Endothelial cell of umbilical vein (primary cell): ENCODE measurements around the gene BABAM2. TPM values are rescaled to one million over a fixed set of nuclear protein-coding genes. Genes with fewer than 3 reads are reported as not detected.
A peak's percentile ranks its signal among the peaks of the same experiment; 100 is the strongest.

Experiments used
- BruUV-seq: library from RNA; stranded (reverse); fragments of 400-500 nt; replicated peaks from 2 replicates; lab custom pipeline; 2021; lab: Mats Ljungman, UMichigan
- CTCF ChIA-PET: fragments of 300-600, 350-600 bp; sonication (Branson Sonifier 250); formaldehyde crosslinking; loops from one replicate; lab custom pipeline; 2021; ENCODE audit warnings: antibody characterized with exemption, inconsistent platforms; lab: Charles Lee
- POLR2A ChIA-PET: fragments of 300-600, 350-600 bp; sonication (Branson Sonifier 250); formaldehyde crosslinking; loops from one replicate; lab custom pipeline; 2021; ENCODE audit warnings: antibody characterized with exemption, inconsistent platforms; lab: Charles Lee
- DNase-seq: peaks from one replicate; pipeline ENCODE4 v3.0.0-alpha.2; 2011; ENCODE audit warnings: low read depth, low spot score
- FAIRE-seq: peaks from 2 replicates; lab custom pipeline; 2011; peaks lifted over from hg19 to GRCh38; lab: Jason Lieb, UNC
- H2AFZ ChIP-seq: 2 replicates; pipeline ENCODE4 v1.6.0; 2012; ENCODE audit warnings: low read depth, low read length, control low read depth, inconsistent platforms
- H3K27ac ChIP-seq: 2 replicates; pipeline ENCODE4 v1.5.1; 2011; ENCODE audit warnings: low read depth, mild to moderate bottlenecking, control low read depth, low read length, moderate library complexity; ENCODE audit not compliant: insufficient read depth
- H3K27me3 ChIP-seq, 2 experiments: 2 replicates each; pipeline versions ENCODE4 v1.6.0 to v1.6.1; 2011; ENCODE audit warnings: low read length in 2 of 2, mixed read lengths in 1 of 2; ENCODE audit not compliant: control insufficient read depth in 2 of 2, insufficient read depth in 2 of 2
- H3K36me3 ChIP-seq, 2 experiments: 2 replicates in 1 of 2; 3 replicates in 1 of 2; pipeline ENCODE4 v1.5.1; 2011; ENCODE audit warnings: low read length in 2 of 2, mild to moderate bottlenecking in 1 of 2, moderate library complexity in 1 of 2; ENCODE audit not compliant: control insufficient read depth in 2 of 2, insufficient read depth in 2 of 2; ENCODE audit errors: extremely low read depth in 1 of 2
- H3K4me1 ChIP-seq: 3 replicates; pipeline ENCODE4 v1.5.1; 2011; ENCODE audit warnings: mild to moderate bottlenecking, low read length; ENCODE audit not compliant: control insufficient read depth, insufficient read depth; ENCODE audit errors: extremely low read depth
- H3K4me2 ChIP-seq: 2 replicates; pipeline ENCODE4 v1.6.1; 2011; ENCODE audit warnings: low read length, control low read depth, mixed read lengths; ENCODE audit not compliant: insufficient read depth
- H3K4me3 ChIP-seq, 3 experiments: fragments of 200-600 bp in 1 of 3; sonication (generic), shearing (Covaris generic) in 1 of 3; replicated peaks in 1 of 3; 2 replicates each; pipeline ENCODE4 v1.5.1; 2011 to 2016; ENCODE audit warnings: control low read depth in 3 of 3, low read length in 3 of 3, mild to moderate bottlenecking in 2 of 3, inconsistent platforms in 1 of 3, low read depth in 1 of 3, moderate library complexity in 1 of 3; ENCODE audit not compliant: insufficient read depth in 1 of 3
- H3K79me2 ChIP-seq: 2 replicates; pipeline ENCODE4 v1.6.0; 2012; ENCODE audit warnings: low read length, inconsistent platforms; ENCODE audit not compliant: control insufficient read depth, insufficient read depth
- H3K9ac ChIP-seq: replicated peaks from 2 replicates; pipeline ENCODE3; 2011; ENCODE audit warnings: low read length, control low read depth; ENCODE audit not compliant: insufficient read depth; ENCODE audit errors: extremely low read depth
- H3K9me1 ChIP-seq: replicated peaks from 3 replicates; pipeline ENCODE4 v1.6.0; 2011; ENCODE audit warnings: mild to moderate bottlenecking, low read length; ENCODE audit not compliant: control insufficient read depth, insufficient read depth; ENCODE audit errors: extremely low read depth
- H3K9me3 ChIP-seq: replicated peaks from 2 replicates; pipeline ENCODE4 v1.5.1; 2012; ENCODE audit warnings: low read length, inconsistent platforms; ENCODE audit not compliant: control insufficient read depth, insufficient read depth
- H4K20me1 ChIP-seq: replicated peaks from 2 replicates; pipeline ENCODE3; 2011; ENCODE audit warnings: mild to moderate bottlenecking, low read length; ENCODE audit not compliant: control insufficient read depth, insufficient read depth; ENCODE audit errors: extremely low read depth
- EZH2 ChIP-seq: IDR thresholded peaks from 2 replicates; pipeline ENCODE4 v1.6.1; 2012; ENCODE audit warnings: borderline replicate concordance, low read depth, mild to moderate bottlenecking, moderate library complexity, low read length, inconsistent platforms; ENCODE audit not compliant: severe bottlenecking
- FOS ChIP-seq: IDR thresholded peaks from 2 replicates; pipeline ENCODE4 v1.6.1; 2011; ENCODE audit warnings: mild to moderate bottlenecking, low read length, moderate library complexity, borderline replicate concordance; ENCODE audit not compliant: insufficient read depth
- GATA2 ChIP-seq: IDR thresholded peaks from 2 replicates; pipeline ENCODE4 v1.7.0; 2011; ENCODE audit warnings: low read depth, mild to moderate bottlenecking, moderate library complexity, mixed read lengths, low read length; ENCODE audit not compliant: insufficient read length, insufficient read depth
- JUN ChIP-seq: IDR thresholded peaks from 2 replicates; pipeline ENCODE4 v1.6.1; 2011; ENCODE audit warnings: borderline replicate concordance, low read depth; ENCODE audit not compliant: insufficient read length, insufficient read depth
- MYC ChIP-seq: IDR thresholded peaks from one replicate; pipeline ENCODE4 v1.6.1; 2011; ENCODE audit warnings: mild to moderate bottlenecking, low read depth, low read length
- POLR2A ChIP-seq: IDR thresholded peaks from 2 replicates; pipeline ENCODE4 v1.6.1; 2012; ENCODE audit warnings: low read depth, mild to moderate bottlenecking, control low read depth, low read length
- POLR2AphosphoS5 ChIP-seq: IDR thresholded peaks from 2 replicates; pipeline ENCODE4 v1.6.1; 2012; ENCODE audit warnings: low read depth, mild to moderate bottlenecking, control low read depth, low read length, moderate library complexity; ENCODE audit not compliant: insufficient read depth
- dilution Hi-C: fragments of 300-500 bp; cut with MboI; formaldehyde crosslinking; loops from one replicate; pipeline ENCODE4 v1.15.0; 2019; ENCODE audit warnings: low sequenced_read_pairs; ENCODE audit not compliant: extremely low pct_ligation_motif_present
- intact Hi-C: fragments of 100-400 bp; cut with micrococcal nuclease; formaldehyde crosslinking; loops from one replicate; pipeline ENCODE4 v1.10.0; 2022
- polyA plus RNA-seq, 4 experiments: library from polyadenylated mRNA; depleted of rRNA in 3 of 4; stranded (reverse) in 3 of 4; unstranded in 1 of 4; fragments of >200 nt; gene quantifications; 2 replicates each; pipeline versions ENCODE4 v1.2.1 to v1.2.3, GENCODE V29; 2011 to 2012; ENCODE audit warnings: missing spikeins in 1 of 4
- total RNA-seq: library from RNA; stranded (reverse); gene quantifications from 2 replicates; pipeline ENCODE4 v1.2.3, GENCODE V29; 2021
- TF ChIP-seq, protein P1 (sequence below): IDR thresholded peaks from 2 replicates; pipeline ENCODE4 v1.6.1; 2011; ENCODE audit not compliant: insufficient read depth, insufficient read length
- TF ChIP-seq, protein P2 (sequence below), 2 donors: IDR thresholded peaks; 1 replicate in 1 of 2; 2 replicates in 1 of 2; pipeline ENCODE4 v1.5.1; 2011; ENCODE audit warnings: low read length in 2 of 2, mild to moderate bottlenecking in 2 of 2, moderate library complexity in 2 of 2, control low read depth in 1 of 2, inconsistent platforms in 1 of 2, low read depth in 1 of 2; ENCODE audit not compliant: insufficient read depth in 1 of 2; ENCODE audit errors: extremely low read depth in 1 of 2

BABAM2 gene
- total and polyA plus RNA-seq, 2 donors (not counting 3 experiments of a cell fraction or from before 2014, with no cell fraction given): 19.9 to 27.6 TPM

DNA sequence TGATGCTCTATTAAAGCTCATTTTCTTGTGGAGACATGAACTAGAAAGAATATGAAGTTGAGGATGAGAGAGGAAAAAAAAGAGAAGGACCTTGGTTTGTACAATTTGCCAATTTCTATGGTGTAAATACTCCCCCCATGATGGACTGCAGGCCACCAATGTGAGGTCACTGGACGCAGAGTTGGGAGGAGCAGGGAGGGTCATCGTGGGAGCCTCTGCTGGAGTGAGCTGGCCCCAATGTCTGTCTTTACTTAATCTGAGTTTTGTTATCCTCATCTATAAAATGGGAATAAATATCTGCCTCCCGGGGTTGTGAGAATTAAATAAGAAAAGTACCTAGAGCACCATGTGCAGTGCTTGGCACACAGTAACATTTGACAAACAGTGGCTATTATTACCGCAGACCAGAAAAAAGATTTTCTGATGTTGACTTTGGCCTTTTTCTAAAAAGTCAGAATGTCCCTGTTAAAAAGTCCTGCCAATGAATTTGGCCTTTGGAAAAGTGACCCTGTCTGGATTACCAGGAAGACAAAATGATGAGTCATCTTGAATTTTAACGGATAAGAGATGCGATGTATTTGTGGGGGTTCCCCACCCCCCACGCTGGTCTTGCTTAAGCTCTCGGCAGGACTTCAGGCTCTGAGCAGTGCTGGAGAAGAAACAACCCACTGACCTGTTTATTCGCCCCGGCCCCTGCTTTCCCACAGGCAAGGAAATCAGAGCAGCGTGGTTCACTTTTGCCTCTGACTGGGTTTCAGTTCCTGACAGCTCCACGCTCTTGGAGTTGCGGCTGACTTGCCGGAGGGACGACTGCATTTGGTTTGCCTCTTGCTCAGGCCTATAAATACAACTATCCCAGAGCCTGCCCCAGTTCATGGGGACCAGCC, 451.8 kb downstream of the BABAM2 start:
- peak; percentile 76 for FAIRE-seq
- ChIA-PET CTCF (interaction anchor here (0.8 to 1.9 kb wide), 9 partner anchors 15 to 659 kb away, joined by 3 to 6 read pairs (median 4); no protein-coding TSS in a partner anchor), POLR2A (interaction anchor here (0.6 to 1.0 kb wide), 2 partner anchors 14 to 247 kb away, joined by 3 read pairs; no protein-coding TSS in a partner anchor)
- no peak overlapping the region for H3K4me3 ChIP-seq
- BruUV-seq: no TSS peak
- H3K36me3 ChIP-seq: no peaks in the 10 kb centered on the region
- dilution Hi-C loops: no loop called here
- H3K4me2 ChIP-seq: peak overlapping the region; percentile 55
- no peaks in the 10 kb centered on the region for H3K9me1 ChIP-seq
- H3K9ac ChIP-seq: peak overlapping the region; percentile 32
- peaks cover 24% of the 10 kb centered on the region for H3K4me1 ChIP-seq
- DNase-seq: peak; percentile 83
- TF ChIP-seq MYC: no peak
- no peak for TF ChIP-seq POLR2A
- TF ChIP-seq, protein P1, sequence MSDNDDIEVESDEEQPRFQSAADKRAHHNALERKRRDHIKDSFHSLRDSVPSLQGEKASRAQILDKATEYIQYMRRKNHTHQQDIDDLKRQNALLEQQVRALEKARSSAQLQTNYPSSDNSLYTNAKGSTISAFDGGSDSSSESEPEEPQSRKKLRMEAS: no peak
- no peak for TF ChIP-seq FOS
- peak; percentile 33 for TF ChIP-seq POLR2AphosphoS5
- TF ChIP-seq GATA2: no peak
- TF ChIP-seq, protein P2, sequence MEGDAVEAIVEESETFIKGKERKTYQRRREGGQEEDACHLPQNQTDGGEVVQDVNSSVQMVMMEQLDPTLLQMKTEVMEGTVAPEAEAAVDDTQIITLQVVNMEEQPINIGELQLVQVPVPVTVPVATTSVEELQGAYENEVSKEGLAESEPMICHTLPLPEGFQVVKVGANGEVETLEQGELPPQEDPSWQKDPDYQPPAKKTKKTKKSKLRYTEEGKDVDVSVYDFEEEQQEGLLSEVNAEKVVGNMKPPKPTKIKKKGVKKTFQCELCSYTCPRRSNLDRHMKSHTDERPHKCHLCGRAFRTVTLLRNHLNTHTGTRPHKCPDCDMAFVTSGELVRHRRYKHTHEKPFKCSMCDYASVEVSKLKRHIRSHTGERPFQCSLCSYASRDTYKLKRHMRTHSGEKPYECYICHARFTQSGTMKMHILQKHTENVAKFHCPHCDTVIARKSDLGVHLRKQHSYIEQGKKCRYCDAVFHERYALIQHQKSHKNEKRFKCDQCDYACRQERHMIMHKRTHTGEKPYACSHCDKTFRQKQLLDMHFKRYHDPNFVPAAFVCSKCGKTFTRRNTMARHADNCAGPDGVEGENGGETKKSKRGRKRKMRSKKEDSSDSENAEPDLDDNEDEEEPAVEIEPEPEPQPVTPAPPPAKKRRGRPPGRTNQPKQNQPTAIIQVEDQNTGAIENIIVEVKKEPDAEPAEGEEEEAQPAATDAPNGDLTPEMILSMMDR (IDR thresholded peaks at IDR 0.05; ENCODE audit: extremely low read depth in 1 of 2, insufficient read depth in 1 of 2, low read depth in 1 of 2, low read length in 2 of 2): no peak
- peak; percentile 57 for TF ChIP-seq JUN
- no peak for TF ChIP-seq EZH2
- no peaks in the 10 kb centered on the region for H3K79me2 ChIP-seq
- no peaks in the 10 kb centered on the region for H3K27me3 ChIP-seq
- intact Hi-C loops: loop anchor here (2.0 kb wide), 1 partner anchor 48 kb away; no protein-coding TSS in a partner anchor
- peak overlapping the region; percentile 58 for H2AFZ ChIP-seq
- no peaks in the 10 kb centered on the region for H4K20me1 ChIP-seq
- H3K27ac ChIP-seq: peak overlapping the region; percentile 42
- no peaks in the 10 kb centered on the region for H3K9me3 ChIP-seq
